Measurements from ENCODE around the gene GTF3C4. TPM values are rescaled to one million over a fixed set of nuclear protein-coding genes. Genes with fewer than 3 reads are reported as not detected.
A peak's percentile ranks its signal among the peaks of the same experiment; 100 is the strongest.

The GTF3C4 gene, protein sequence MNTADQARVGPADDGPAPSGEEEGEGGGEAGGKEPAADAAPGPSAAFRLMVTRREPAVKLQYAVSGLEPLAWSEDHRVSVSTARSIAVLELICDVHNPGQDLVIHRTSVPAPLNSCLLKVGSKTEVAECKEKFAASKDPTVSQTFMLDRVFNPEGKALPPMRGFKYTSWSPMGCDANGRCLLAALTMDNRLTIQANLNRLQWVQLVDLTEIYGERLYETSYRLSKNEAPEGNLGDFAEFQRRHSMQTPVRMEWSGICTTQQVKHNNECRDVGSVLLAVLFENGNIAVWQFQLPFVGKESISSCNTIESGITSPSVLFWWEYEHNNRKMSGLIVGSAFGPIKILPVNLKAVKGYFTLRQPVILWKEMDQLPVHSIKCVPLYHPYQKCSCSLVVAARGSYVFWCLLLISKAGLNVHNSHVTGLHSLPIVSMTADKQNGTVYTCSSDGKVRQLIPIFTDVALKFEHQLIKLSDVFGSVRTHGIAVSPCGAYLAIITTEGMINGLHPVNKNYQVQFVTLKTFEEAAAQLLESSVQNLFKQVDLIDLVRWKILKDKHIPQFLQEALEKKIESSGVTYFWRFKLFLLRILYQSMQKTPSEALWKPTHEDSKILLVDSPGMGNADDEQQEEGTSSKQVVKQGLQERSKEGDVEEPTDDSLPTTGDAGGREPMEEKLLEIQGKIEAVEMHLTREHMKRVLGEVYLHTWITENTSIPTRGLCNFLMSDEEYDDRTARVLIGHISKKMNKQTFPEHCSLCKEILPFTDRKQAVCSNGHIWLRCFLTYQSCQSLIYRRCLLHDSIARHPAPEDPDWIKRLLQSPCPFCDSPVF
- 18.2 TPM for polyA plus RNA-seq (2013, experiment 1 of 2)
- polyA plus RNA-seq (2013, experiment 2 of 2): 16.8 TPM

- WGBS, 2 experiments (ENCODE audit: insufficient coverage in 2 of 2): 0 to 1% methylated on average over 58 to 67 of the region's 82 CpGs
- peaks cover 4% of the 10 kb centered on the region for H3K9me3 ChIP-seq (ENCODE audit: control insufficient read depth, low read length)
- H3K4me3 ChIP-seq (ENCODE audit: extremely low read depth, insufficient read depth, low read length, poor library complexity, severe bottlenecking): peak within 1 kb of the TSS; percentile 90
- H3K27ac ChIP-seq (ENCODE audit: low read depth, low read length, severe bottlenecking): peak within 1 kb of the TSS; percentile 98
- H3K4me1 ChIP-seq (ENCODE audit: control insufficient read depth, insufficient read depth, low read length, poor library complexity, severe bottlenecking): no peaks in the 10 kb centered on the region
- H3K36me3 ChIP-seq (ENCODE audit: control insufficient read depth, insufficient read depth, low read length): peaks cover 43% of the 10 kb centered on the region
Measured at GRCh38 chr9:132670457-132671391, at the start of gene GTF3C4. TSS of gene GTF3C4 (plus strand) at chr9:132670464. CDS start at chr9:132670599, 135 bp downstream.

DNA sequence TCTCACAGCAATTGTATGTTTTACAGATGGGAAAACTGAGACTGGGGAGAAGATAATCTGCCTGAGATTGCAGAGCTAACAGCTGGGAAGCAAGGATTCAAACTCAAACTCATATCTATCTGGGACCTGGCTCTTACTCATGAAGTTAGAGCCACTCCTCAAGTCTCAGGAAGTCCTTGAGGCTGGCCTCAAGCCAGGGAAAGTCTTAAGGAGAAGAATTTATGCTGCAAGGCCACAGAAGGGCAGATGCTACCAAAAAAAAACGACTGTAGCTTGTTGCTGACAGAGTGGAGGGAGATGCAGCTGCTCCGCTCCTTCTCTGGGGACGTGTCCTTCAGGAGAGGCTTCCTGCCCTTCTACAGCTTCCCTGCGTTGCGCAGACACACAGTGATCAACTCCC is 48.1 kb upstream of the GTF3C4 start:
- 79 to 94% methylated on average over 5 of the region's 5 CpGs for WGBS, 2 experiments (ENCODE audit: insufficient coverage in 2 of 2)
- Histone ChIP-seq H3K27ac (ENCODE audit: low read depth, low read length, severe bottlenecking) (no peak overlapping the region), H3K4me3 (ENCODE audit: extremely low read depth, insufficient read depth, low read length, poor library complexity, severe bottlenecking) (no peak overlapping the region), H3K4me1 (ENCODE audit: control insufficient read depth, insufficient read depth, low read length, poor library complexity, severe bottlenecking) (no peaks in the 10 kb centered on the region), H3K36me3 (ENCODE audit: control insufficient read depth, insufficient read depth, low read length) (peaks cover 85% of the 10 kb centered on the region), H3K9me3 (ENCODE audit: control insufficient read depth, low read length) (no peaks in the 10 kb centered on the region)

- 86 to 96% methylated on average over 3 to 5 of the region's 5 CpGs for WGBS, 2 experiments (ENCODE audit: insufficient coverage in 2 of 2)
- Histone ChIP-seq H3K36me3 (ENCODE audit: control insufficient read depth, insufficient read depth, low read length) (peaks cover 88% of the 10 kb centered on the region), H3K27ac (ENCODE audit: low read depth, low read length, severe bottlenecking) (no peak overlapping the region), H3K9me3 (ENCODE audit: control insufficient read depth, low read length) (no peaks in the 10 kb centered on the region), H3K4me1 (ENCODE audit: control insufficient read depth, insufficient read depth, low read length, poor library complexity, severe bottlenecking) (peaks cover 1% of the 10 kb centered on the region), H3K4me3 (ENCODE audit: extremely low read depth, insufficient read depth, low read length, poor library complexity, severe bottlenecking) (no peak overlapping the region)
Measured at GRCh38 chr9:132626285-132626684, 44.0 kb upstream of the GTF3C4 start.

DNA sequence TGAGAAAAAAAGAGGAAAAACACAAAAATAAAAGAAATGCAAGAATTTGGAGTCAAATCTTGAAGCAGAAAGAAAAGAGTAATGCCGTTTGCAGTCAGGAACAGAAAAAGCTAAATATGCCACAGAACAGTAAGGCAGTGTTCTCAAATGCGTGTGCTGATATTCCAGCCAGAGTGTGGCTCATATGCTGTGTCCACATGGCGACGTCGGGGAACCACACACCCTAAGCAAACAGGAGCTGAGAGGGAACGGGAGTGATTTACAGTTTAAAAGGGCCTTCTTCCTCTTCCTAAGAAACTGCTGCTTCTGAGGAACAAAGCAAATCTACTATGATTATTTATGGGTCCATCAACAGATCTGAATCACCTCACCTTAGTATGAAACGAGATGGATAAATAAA is 43.2 kb upstream of the GTF3C4 start:
- Histone ChIP-seq H3K4me1 (ENCODE audit: control insufficient read depth, insufficient read depth, low read length, poor library complexity, severe bottlenecking) (peaks cover 9% of the 10 kb centered on the region), H3K4me3 (ENCODE audit: extremely low read depth, insufficient read depth, low read length, poor library complexity, severe bottlenecking) (no peak overlapping the region), H3K36me3 (ENCODE audit: control insufficient read depth, insufficient read depth, low read length) (peaks cover 90% of the 10 kb centered on the region), H3K9me3 (ENCODE audit: control insufficient read depth, low read length) (no peaks in the 10 kb centered on the region), H3K27ac (ENCODE audit: low read depth, low read length, severe bottlenecking) (no peak overlapping the region)
- WGBS, 2 experiments (ENCODE audit: insufficient coverage in 2 of 2): 93 to 96% methylated on average over 2 to 5 of the region's 7 CpGs

GRCh38 chr9:132627594-132627993 is 42.7 kb upstream of the GTF3C4 start:
- Histone ChIP-seq H3K36me3 (ENCODE audit: control insufficient read depth, insufficient read depth, low read length) (peaks cover 87% of the 10 kb centered on the region), H3K4me3 (ENCODE audit: extremely low read depth, insufficient read depth, low read length, poor library complexity, severe bottlenecking) (no peak overlapping the region), H3K27ac (ENCODE audit: low read depth, low read length, severe bottlenecking) (no peak overlapping the region), H3K4me1 (ENCODE audit: control insufficient read depth, insufficient read depth, low read length, poor library complexity, severe bottlenecking) (peaks cover 10% of the 10 kb centered on the region), H3K9me3 (ENCODE audit: control insufficient read depth, low read length) (no peaks in the 10 kb centered on the region)
- WGBS, 2 experiments (ENCODE audit: insufficient coverage in 2 of 2): 91 to 95% methylated on average over 9 of the region's 11 CpGs

DNA sequence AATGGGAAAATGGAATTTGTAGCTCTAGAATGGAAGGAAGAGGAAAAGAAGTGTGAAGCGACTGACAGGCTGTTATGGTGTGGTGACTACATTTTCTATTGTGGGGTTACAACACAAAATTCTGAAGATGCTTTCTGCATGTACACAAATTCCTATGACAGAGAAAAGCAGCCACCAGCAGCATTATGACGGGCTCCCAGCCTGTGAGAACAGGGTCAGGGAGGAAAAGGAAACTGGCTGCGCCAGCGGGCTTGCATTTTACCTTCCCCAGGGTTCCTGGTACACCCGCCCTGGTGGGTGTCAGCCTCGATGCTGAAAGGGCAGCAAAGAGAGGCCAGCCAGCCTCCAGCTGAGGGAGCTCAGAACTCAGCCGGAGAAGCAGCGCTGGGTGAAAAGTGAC is 41.5 kb upstream of the GTF3C4 start:
- peaks cover 82% of the 10 kb centered on the region for H3K36me3 ChIP-seq (ENCODE audit: control insufficient read depth, insufficient read depth, low read length)
- H3K4me3 ChIP-seq (ENCODE audit: extremely low read depth, insufficient read depth, low read length, poor library complexity, severe bottlenecking): no peak overlapping the region
- H3K4me1 ChIP-seq (ENCODE audit: control insufficient read depth, insufficient read depth, low read length, poor library complexity, severe bottlenecking): peaks cover 10% of the 10 kb centered on the region
- 86 to 98% methylated on average over 3 to 7 of the region's 8 CpGs for WGBS, 2 experiments (ENCODE audit: insufficient coverage in 2 of 2)
- no peak overlapping the region for H3K27ac ChIP-seq (ENCODE audit: low read depth, low read length, severe bottlenecking)
- H3K9me3 ChIP-seq (ENCODE audit: control insufficient read depth, low read length): no peaks in the 10 kb centered on the region

- Histone ChIP-seq H3K36me3 (ENCODE audit: control insufficient read depth, insufficient read depth, low read length) (peaks cover 86% of the 10 kb centered on the region), H3K27ac (ENCODE audit: low read depth, low read length, severe bottlenecking) (no peak overlapping the region)
- WGBS, 2 experiments (ENCODE audit: insufficient coverage in 2 of 2): 94 to 97% methylated on average over 9 of the region's 9 CpGs
Measured at GRCh38 chr9:132630116-132630515, 40.1 kb upstream of the GTF3C4 start.

GRCh38 chr9:132630811-132631210 is 39.5 kb upstream of the GTF3C4 start:
- Histone ChIP-seq H3K4me3 (ENCODE audit: extremely low read depth, insufficient read depth, low read length, poor library complexity, severe bottlenecking) (no peak overlapping the region), H3K4me1 (ENCODE audit: control insufficient read depth, insufficient read depth, low read length, poor library complexity, severe bottlenecking) (peaks cover 10% of the 10 kb centered on the region), H3K36me3 (ENCODE audit: control insufficient read depth, insufficient read depth, low read length) (peaks cover 84% of the 10 kb centered on the region), H3K9me3 (ENCODE audit: control insufficient read depth, low read length) (no peaks in the 10 kb centered on the region), H3K27ac (ENCODE audit: low read depth, low read length, severe bottlenecking) (no peak overlapping the region)
- 92 to 100% methylated on average over 2 of the region's 3 CpGs for WGBS, 2 experiments (ENCODE audit: insufficient coverage in 2 of 2)

More at GRCh38 chr9:132630116-132630515, 40.1 kb upstream of the GTF3C4 start:
- Histone ChIP-seq H3K4me1 (ENCODE audit: control insufficient read depth, insufficient read depth, low read length, poor library complexity, severe bottlenecking) (peaks cover 10% of the 10 kb centered on the region), H3K4me3 (ENCODE audit: extremely low read depth, insufficient read depth, low read length, poor library complexity, severe bottlenecking) (no peak overlapping the region), H3K9me3 (ENCODE audit: control insufficient read depth, low read length) (no peaks in the 10 kb centered on the region)

GRCh38 chr9:132631280-132631679 is 39.0 kb upstream of the GTF3C4 start:
- peaks cover 10% of the 10 kb centered on the region for H3K4me1 ChIP-seq (ENCODE audit: control insufficient read depth, insufficient read depth, low read length, poor library complexity, severe bottlenecking)
- no peaks in the 10 kb centered on the region for H3K9me3 ChIP-seq (ENCODE audit: control insufficient read depth, low read length)
- H3K36me3 ChIP-seq (ENCODE audit: control insufficient read depth, insufficient read depth, low read length): peaks cover 84% of the 10 kb centered on the region
- no peak overlapping the region for H3K4me3 ChIP-seq (ENCODE audit: extremely low read depth, insufficient read depth, low read length, poor library complexity, severe bottlenecking)
- H3K27ac ChIP-seq (ENCODE audit: low read depth, low read length, severe bottlenecking): peak overlapping the region; percentile 36
- 94% methylated on average over 2 to 5 of the region's 5 CpGs for WGBS, 2 experiments (ENCODE audit: insufficient coverage in 2 of 2)

DNA sequence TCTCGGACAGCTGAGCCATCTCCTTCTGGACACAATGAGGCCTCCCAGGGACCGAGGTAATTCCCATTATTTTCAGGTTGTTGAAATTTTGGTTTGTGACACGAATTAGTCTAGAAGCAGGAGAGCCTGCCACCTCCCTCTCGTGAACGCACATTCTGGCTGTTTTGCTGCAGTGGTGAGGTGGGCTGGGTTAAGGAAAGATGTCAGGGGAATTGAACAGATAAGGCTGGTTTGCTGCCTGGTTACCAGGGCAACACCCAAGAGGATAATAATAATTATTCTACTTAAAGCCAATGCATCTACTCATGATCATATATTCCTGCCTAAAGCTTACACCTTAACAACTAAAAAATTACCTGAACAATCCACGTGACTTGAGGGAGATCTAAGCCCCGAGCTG is 38.6 kb upstream of the GTF3C4 start:
- Histone ChIP-seq H3K36me3 (ENCODE audit: control insufficient read depth, insufficient read depth, low read length) (peaks cover 84% of the 10 kb centered on the region), H3K9me3 (ENCODE audit: control insufficient read depth, low read length) (no peaks in the 10 kb centered on the region), H3K4me3 (ENCODE audit: extremely low read depth, insufficient read depth, low read length, poor library complexity, severe bottlenecking) (no peak overlapping the region), H3K27ac (ENCODE audit: low read depth, low read length, severe bottlenecking) (peak overlapping the region; percentile 36), H3K4me1 (ENCODE audit: control insufficient read depth, insufficient read depth, low read length, poor library complexity, severe bottlenecking) (peaks cover 10% of the 10 kb centered on the region)
- 94 to 100% methylated on average over 5 to 6 of the region's 7 CpGs for WGBS, 2 experiments (ENCODE audit: insufficient coverage in 2 of 2)

All from mesodermal cell (in vitro differentiated cells).